B cell (primary cell): ENCODE measurements around the gene ESYT1. TPM values are rescaled to one million over a fixed set of nuclear protein-coding genes. Genes with fewer than 3 reads are reported as not detected.

ENCODE experiments used
- ATAC-seq: fragments of 200-7000 bp; cut with Tn5 transposase; one replicate; pipeline ENCODE4 v1.10.0; 2021; ENCODE audit warnings: low read depth, mild to moderate bottlenecking, moderate number of reproducible peaks, moderate library complexity
- CTCF ChIA-PET: fragments of 350-600 bp; sonication (Branson Sonifier 250); formaldehyde crosslinking; loops from one replicate; lab custom pipeline; 2021; ENCODE audit warnings: antibody characterized with exemption, inconsistent platforms; lab: Charles Lee
- POLR2A ChIA-PET: fragments of 350-600 bp; sonication (Branson Sonifier 250); formaldehyde crosslinking; loops from one replicate; lab custom pipeline; 2021; ENCODE audit warnings: antibody characterized with exemption; lab: Charles Lee
- DNase-seq: peaks from one replicate; pipeline ENCODE4 v3.0.0; 2013
- H2AFZ ChIP-seq: 2 replicates; pipeline ENCODE4 v1.6.1; 2012; ENCODE audit warnings: mild to moderate bottlenecking, low read depth, low read length; ENCODE audit not compliant: insufficient read depth, poor library complexity, severe bottlenecking
- H3K27ac ChIP-seq, 2 donors: 1 replicate in 1 of 2; 2 replicates in 1 of 2; pipeline ENCODE4 v1.5.1; 2012 to 2013; ENCODE audit warnings: low read length in 2 of 2, mild to moderate bottlenecking in 2 of 2, moderate library complexity in 1 of 2
- H3K27me3 ChIP-seq, 4 experiments: fragments of 200-600 bp in 1 of 4; sonication (generic) in 1 of 4; replicated peaks in 1 of 4; 1 replicate in 2 of 4; 2 replicates in 2 of 4; pipeline versions ENCODE4 v1.6.1 to v1.7.0; 2013 to 2016; ENCODE audit warnings: low read length in 3 of 4, mild to moderate bottlenecking in 2 of 4, mixed read lengths in 1 of 4, moderate library complexity in 1 of 4; ENCODE audit not compliant: insufficient read depth in 4 of 4, control insufficient read depth in 3 of 4; ENCODE audit errors: control extremely low read depth in 1 of 4
- H3K36me3 ChIP-seq, 2 experiments: replicated peaks in 1 of 2; 1 replicate in 1 of 2; 2 replicates in 1 of 2; pipeline versions ENCODE4 v1.6.1 to v1.7.1; 2013; ENCODE audit warnings: low read length in 1 of 2; ENCODE audit not compliant: insufficient read depth in 2 of 2, control insufficient read depth in 1 of 2; ENCODE audit errors: control extremely low read depth in 1 of 2, extremely low read depth in 1 of 2
- H3K4me1 ChIP-seq, 2 donors: fragments of 200-600 bp in 1 of 2; sonication (generic) in 1 of 2; 1 replicate in 1 of 2; 2 replicates in 1 of 2; pipeline versions ENCODE4 v1.5.1 to v1.6.1; 2013 to 2017; ENCODE audit warnings: low read length in 2 of 2; ENCODE audit not compliant: control insufficient read depth in 2 of 2, insufficient read depth in 2 of 2
- H3K4me2 ChIP-seq: replicated peaks from 2 replicates; pipeline ENCODE3; 2012; ENCODE audit warnings: mild to moderate bottlenecking, low read depth, low read length; ENCODE audit not compliant: poor library complexity, severe bottlenecking
- H3K4me3 ChIP-seq, 5 experiments: fragments of 200-600 bp in 1 of 5; sonication (generic) in 1 of 5; 1 replicate in 3 of 5; 2 replicates in 2 of 5; pipeline versions ENCODE4 v1.5.1 to v1.7.0; 2011 to 2016; ENCODE audit warnings: low read length in 4 of 5, mild to moderate bottlenecking in 4 of 5, low read depth in 2 of 5, control low read depth in 1 of 5, moderate library complexity in 1 of 5; ENCODE audit not compliant: insufficient read depth in 1 of 5; ENCODE audit errors: control extremely low read depth in 1 of 5, extremely low read depth in 1 of 5
- H3K79me2 ChIP-seq: fragments of 200-600 bp; sonication (generic); one replicate; pipeline ENCODE4 v1.6.0; 2016; ENCODE audit warnings: low read length; ENCODE audit not compliant: control insufficient read depth, insufficient read depth
- H3K9ac ChIP-seq: fragments of 200-600 bp; sonication (generic); 2 replicates; pipeline ENCODE4 v1.6.1; 2017; ENCODE audit warnings: mild to moderate bottlenecking, low read length, moderate library complexity
- H3K9me3 ChIP-seq, 3 donors: one replicate each; pipeline versions ENCODE4 v1.6.1 to v1.7.1; 2013; ENCODE audit warnings: low read length in 2 of 3; ENCODE audit not compliant: control insufficient read depth in 2 of 3, insufficient read depth in 1 of 3; ENCODE audit errors: control extremely low read depth in 1 of 3
- H4K20me1 ChIP-seq: 2 replicates; pipeline ENCODE4 v1.6.0; 2012; ENCODE audit warnings: mild to moderate bottlenecking, low read length; ENCODE audit not compliant: insufficient read depth, control insufficient read depth, poor library complexity, severe bottlenecking
- H3K27ac Mint-ChIP-seq: one replicate; pipeline ENCODE4 v1.8.0; 2021; ENCODE audit warnings: mixed read lengths
- H3K27me3 Mint-ChIP-seq: one replicate; pipeline ENCODE4 v1.8.0; 2021; ENCODE audit warnings: mixed read lengths
- H3K4me1 Mint-ChIP-seq: one replicate; pipeline ENCODE4 v1.8.0; 2021; ENCODE audit warnings: mixed read lengths
- H3K4me3 Mint-ChIP-seq: one replicate; pipeline ENCODE4 v1.8.0; 2021; ENCODE audit warnings: mixed read lengths
- H3K9me3 Mint-ChIP-seq: one replicate; pipeline ENCODE4 v1.8.0; 2022; ENCODE audit warnings: mixed read lengths; ENCODE audit not compliant: insufficient read depth
- CTCF ChIP-seq: fragments of 200-600 bp; IDR thresholded peaks from one replicate; pipeline ENCODE4 v1.8.0; 2022; ENCODE audit warnings: antibody characterized with exemption, mild to moderate bottlenecking
- EZH2 ChIP-seq: IDR thresholded peaks from 2 replicates; pipeline ENCODE4 v1.6.1; 2012; ENCODE audit warnings: borderline replicate concordance, low read depth, mild to moderate bottlenecking, moderate library complexity, low read length; ENCODE audit not compliant: insufficient read depth, poor library complexity, severe bottlenecking
- WGBS: methylation state at CpG from one replicate; pipeline ENCODE4 v1.1.5; 2013; ENCODE audit warnings: missing lambda C conversion rate; ENCODE audit not compliant: insufficient coverage; 5-methylcytosine and 5-hydroxymethylcytosine counted together
- intact Hi-C: fragments of 100-400 bp; cut with micrococcal nuclease; formaldehyde crosslinking; loops from one replicate; pipeline ENCODE4 v1.10.0; 2022
- polyA plus RNA-seq: library from polyadenylated mRNA; depleted of rRNA; stranded (reverse); fragments of >200 nt; gene quantifications from 2 replicates; pipeline ENCODE4 v1.2.3, GENCODE V29; 2012
- total RNA-seq, 2 donors: library from RNA; stranded (reverse); fragments of 120-200 nt in 1 of 2; gene quantifications; 1 replicate in 1 of 2; 2 replicates in 1 of 2; pipeline versions ENCODE4 v1.2.3 to v1.2.4, GENCODE V29; 2013 to 2022

Gene ESYT1
- total and polyA plus RNA-seq, 2 donors (not counting 1 experiment from before 2014, with no cell fraction given): 154 to 162 TPM

GRCh38 chr12:56107242-56107641 is 20.8 kb upstream of the ESYT1 start:
- H3K4me3 Mint-ChIP-seq: no peak overlapping the region

More at GRCh38 chr12:56107242-56107641, 20.8 kb upstream of the ESYT1 start:
- no peaks in the 10 kb centered on the region for H3K9me3 Mint-ChIP-seq
- POLR2A ChIA-PET: interaction anchor here (0.6 to 1.9 kb wide), 3 partner anchors 9 to 54 kb away, joined by 3 to 9 read pairs (median 4); partner anchors contain the start of genes MYL6B and RPL41
- intact Hi-C loops: no loop called here
- ATAC-seq (no peak), DNase-seq (no peak)
- H3K27ac ChIP-seq: no peak overlapping the region
- no peak overlapping the region for H3K9ac ChIP-seq
- peaks cover 27% of the 10 kb centered on the region for H3K79me2 ChIP-seq
- H3K4me2 ChIP-seq: no peak overlapping the region
- H3K4me3 ChIP-seq: no peak overlapping the region
- H3K27ac Mint-ChIP-seq: no peak overlapping the region
- H3K27me3 Mint-ChIP-seq: no peaks in the 10 kb centered on the region
- WGBS: 95% methylated on average over 2 of the region's 3 CpGs
- peaks cover 0 to 52% of the 10 kb centered on the region in 2 experiments for H3K36me3 ChIP-seq
- no peak overlapping the region for H2AFZ ChIP-seq
- H3K4me1 ChIP-seq: peaks cover 18 to 23% of the 10 kb centered on the region in 2 donors
- no peak for TF ChIP-seq CTCF
- TF ChIP-seq EZH2: no peak
- H3K4me1 Mint-ChIP-seq: peaks cover 38% of the 10 kb centered on the region
- CTCF ChIA-PET: interaction anchor here (1.2 to 2.8 kb wide), 2 partner anchors 11 to 82 kb away, joined by 4 to 11 read pairs; partner anchors contain the start of genes SMARCC2 and ZC3H10
- H4K20me1 ChIP-seq: no peaks in the 10 kb centered on the region
- no peaks in the 10 kb centered on the region for H3K9me3 ChIP-seq
- no peaks in the 10 kb centered on the region for H3K27me3 ChIP-seq
